GM19455 (cell line): ENCODE measurements around the gene CDKL5.
"Not testable (repeated sequence)": the region's sequence is repeated elsewhere in the genome, so short reads cannot be mapped to it uniquely, and the experiment has no call there.

ENCODE experiments used
- ATAC-seq: cut with Tn5 transposase; IDR thresholded peaks from one replicate; pipeline ENCODE4 v1.9.1; 2021; ENCODE audit not compliant: unreplicated experiment

The CDKL5 gene

GRCh38 chrX:18573556-18573955, 148.1 kb downstream of the CDKL5 start:
- no peak for ATAC-seq

DNA sequence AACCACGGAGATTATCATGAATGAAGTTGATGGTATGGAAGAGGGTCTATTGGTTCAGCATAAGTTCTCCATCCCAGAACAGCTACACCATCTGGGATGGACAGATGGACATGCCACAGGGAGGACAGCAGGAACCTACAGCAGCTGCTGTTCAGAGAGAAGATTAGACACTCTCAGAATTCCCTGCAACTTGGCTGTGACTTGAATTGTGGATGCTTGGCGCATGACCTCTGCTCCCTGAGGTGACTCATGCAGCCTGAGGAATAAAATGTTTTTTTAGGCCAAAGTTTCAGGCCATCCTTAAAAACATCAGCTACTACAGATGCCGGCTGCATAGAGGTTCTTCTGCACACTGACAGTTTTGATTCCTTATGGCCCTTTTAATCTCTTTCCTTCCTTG, 149.2 kb downstream of the CDKL5 start:
- ATAC-seq, result no peak

DNA sequence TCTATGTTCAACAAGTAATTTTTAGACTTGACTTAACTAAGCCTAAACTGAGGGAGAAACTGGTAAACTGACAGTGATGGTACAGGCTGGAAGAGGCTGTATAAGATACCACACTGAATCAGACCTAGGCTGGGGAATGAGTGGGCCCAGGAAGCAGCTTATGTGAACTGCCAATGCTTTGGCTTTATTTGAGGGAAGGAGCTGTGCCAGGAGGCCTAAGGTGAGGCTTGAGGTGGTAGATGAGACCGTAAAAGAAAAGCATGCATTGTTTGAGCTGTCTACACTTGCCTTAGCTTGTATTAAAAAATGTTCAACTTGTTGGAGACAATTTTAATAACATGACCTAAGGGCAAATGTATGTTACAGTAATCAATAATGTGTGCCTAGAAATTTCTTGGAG, 150.3 kb downstream of the CDKL5 start:
- ATAC-seq, result no peak

DNA sequence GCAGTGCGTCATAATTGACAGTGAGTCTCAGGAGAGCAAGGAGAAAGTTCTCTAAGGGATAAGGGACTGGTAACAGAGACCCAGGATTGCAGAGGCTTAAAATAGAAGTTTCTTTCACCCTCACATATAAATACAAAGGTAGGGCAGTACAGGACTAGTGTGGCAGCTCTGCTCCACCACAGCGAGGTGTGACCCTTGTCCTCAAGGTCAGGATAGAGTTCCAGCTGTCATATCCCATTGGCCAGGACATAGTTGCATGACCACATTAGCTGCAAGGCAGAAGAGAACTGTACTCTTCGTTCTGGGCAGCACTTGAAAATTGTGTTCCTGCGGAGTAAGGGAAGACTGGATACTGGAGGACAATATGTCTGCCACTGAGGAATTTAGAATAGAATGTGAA, 152.0 kb downstream of the CDKL5 start:
- ATAC-seq, result no peak

DNA sequence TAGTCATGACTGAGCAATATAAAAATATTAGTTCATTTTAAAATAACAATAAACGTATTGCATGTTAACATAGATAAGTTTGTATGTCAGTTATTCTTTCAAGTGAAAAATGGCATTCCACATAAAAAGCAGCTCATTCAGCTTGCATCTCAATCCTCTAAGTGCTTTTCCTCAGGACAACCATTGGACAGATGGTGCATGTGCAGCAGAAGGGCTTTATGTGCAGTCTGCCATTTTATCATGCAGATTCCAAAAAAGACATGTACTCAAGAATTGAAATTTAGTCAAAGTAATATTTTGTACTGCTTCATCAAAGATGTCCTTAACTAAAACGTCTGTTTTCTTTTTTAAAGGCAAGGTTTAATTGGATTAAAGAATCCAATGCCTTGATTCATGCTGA, 153.1 kb downstream of the CDKL5 start:
- no peak for ATAC-seq

DNA sequence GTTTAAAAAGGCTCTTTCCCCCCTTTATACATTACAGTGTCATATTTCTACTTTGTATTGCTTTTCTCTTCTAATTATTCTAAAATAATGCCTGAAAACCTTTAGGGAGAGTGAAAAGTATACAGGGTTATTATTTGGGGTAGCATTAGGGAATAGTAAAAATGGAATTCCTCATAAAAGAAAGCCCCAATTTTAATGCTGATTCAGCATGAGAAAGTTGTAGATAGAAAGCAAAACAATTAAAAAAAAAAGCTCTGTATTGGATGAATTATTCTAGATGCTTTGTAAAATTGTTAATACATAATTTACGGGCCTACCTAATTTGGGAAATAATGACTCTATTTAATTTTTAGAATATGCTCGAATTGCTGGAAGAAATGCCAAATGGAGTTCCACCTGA, 154.1 kb downstream of the CDKL5 start:
- ATAC-seq, result no peak

GRCh38 chrX:18582910-18583493, 157.6 kb downstream of the CDKL5 start:
- no peak for ATAC-seq

DNA sequence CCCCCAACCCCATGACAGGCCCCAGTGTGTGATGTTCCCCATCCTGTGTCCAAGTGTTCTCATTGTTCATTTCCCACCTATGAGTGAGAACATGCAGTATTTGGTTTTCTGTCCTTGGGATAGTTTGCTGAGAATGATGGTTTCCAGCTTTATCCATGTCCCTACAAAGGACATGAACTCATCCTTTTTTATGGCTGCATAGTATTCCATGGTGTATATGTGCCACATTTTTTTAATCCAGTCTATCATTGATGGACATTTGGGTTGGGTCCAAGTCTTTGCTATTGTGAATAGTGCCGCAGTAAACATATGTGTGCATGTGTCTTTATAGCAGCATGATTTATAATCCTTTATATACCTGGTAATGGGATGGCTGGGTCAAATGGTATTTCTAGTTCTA, 163.9 kb downstream of the CDKL5 start:
- not testable (repeated sequence) for ATAC-seq

DNA sequence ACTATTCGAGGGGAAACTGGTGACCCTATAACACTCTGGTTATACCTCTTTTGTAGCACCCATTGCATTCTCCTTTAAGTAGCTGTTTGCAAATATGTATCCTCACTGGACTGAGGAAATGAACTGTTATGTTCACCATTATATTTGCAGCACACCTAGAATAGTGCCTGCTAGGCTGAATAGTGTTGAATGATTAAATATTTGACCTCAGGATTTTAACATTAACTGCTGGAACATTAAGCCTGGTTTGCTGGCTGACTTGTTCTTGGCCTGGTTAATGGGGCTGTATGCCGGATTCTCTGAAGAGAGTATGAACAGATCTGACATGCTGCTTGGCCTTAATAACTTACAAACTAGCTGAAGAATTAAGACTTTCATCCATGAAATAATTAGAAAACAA, 166.4 kb downstream of the CDKL5 start:
- no peak for ATAC-seq

DNA sequence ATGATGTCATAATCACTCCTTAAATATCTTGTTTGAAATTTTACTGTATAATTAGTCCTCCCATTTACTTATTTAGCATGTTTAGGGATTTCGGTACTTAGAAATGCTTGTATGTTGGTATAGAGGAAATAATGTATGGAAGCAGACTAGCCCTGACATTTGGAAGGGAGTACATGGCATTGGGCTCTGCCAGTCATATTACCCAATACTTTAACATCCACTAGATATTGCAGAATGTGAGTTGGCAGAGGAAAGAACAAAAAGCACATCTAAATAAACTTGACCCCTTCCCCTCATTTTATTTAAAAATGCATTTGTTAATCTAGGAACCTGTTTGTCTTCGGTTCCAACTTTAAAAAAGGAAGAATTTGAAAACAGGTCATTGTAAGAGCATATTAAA, 168.7 kb downstream of the CDKL5 start:
- ATAC-seq, result no peak

- no peak for ATAC-seq
These were observed 170.7 kb downstream of the CDKL5 start for GRCh38 chrX:18596096-18596495.

DNA sequence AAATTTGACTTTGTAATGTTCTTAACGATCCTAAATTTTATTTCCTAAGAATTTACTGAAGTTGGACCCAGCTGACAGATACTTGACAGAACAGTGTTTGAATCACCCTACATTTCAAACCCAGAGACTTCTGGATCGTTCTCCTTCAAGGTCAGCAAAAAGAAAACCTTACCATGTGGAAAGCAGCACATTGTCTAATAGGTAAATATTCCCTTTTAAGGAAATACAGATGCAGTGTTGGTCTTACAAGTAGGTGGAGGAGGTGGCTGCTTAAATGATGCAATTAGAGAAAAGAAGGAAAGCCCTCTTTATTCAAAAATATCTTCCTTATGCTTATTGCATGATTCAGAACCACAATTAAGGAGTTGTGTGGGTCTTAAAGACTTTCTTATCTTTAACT, 173.0 kb downstream of the CDKL5 start:
- no peak for ATAC-seq

DNA sequence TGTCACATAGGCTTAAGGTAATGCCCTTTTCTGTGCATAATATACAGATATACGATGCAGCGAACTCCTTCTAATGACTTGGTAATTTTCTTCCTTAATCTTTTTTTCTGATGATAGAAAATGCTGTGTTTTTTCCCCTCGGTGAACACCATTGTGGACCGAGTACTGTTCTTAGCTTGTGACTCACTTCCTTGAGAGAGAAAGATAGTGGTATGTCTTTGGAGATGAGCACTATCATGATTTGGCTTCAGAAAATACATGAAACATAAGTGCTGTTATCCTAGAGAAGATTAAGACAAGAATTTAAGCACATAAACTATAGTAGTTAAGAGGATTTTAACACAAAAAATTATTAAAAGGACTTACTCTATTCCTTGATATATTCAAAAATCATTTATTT, 182.6 kb downstream of the CDKL5 start:
- ATAC-seq, result no peak

DNA sequence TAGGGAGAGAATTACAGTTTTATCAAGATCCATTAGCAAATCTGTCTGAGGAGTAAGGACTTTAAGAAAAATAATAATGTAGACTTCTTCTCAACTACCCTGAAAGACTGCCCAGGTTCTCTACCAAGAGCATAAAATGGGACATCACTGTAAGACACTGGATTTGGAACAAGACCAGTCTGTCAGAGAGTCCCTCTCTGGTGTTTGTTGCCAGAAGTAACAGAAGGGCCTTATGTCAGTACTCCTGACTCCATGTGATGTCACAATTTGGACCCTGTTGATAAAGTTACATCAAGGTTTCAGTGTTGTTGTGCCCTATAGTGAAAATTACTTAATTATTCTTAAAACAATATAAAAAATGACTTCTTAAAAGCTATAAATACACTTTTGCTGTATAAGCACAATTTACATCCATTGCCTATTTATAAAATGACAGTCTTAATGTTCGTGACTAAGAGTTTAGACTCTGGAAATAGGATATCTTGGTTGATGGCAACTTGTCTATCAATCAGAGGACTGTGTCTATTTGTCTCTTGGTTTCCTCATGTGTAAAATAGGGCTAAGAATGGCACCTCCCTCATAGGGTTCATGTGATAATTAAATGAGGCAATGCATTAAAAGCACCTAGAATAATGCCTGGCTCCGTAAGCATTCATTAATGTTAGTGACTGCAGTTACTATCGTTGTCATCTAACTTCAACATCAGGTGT, 188.7 kb downstream of the CDKL5 start:
- no peak for ATAC-seq

GRCh38 chrX:18616688-18617406, 191.4 kb downstream of the CDKL5 start:
- ATAC-seq, result no peak

GRCh38 chrX:18617407-18617750, 192.0 kb downstream of the CDKL5 start:
- no peak for ATAC-seq

DNA sequence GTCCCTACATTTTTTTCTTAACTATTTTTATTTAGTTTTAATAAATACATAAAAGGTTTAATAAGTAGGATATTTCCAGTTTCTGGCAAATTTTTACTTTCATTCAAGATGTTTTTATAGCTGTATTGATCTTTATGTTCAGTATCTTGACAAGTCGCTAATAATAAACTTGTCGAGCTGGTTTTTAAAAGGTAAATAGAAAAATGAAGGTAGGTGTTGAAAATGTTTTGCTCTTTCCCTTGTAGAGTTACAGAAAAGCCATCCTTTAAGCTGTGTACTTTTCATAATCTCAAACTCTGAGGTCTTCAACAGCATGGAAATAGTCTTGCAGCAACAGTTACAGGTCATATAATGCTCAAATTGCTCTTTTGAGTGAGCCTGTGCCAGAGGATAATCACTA, 193.9 kb downstream of the CDKL5 start:
- ATAC-seq, result no peak

GRCh38 chrX:18620349-18620748, 194.9 kb downstream of the CDKL5 start:
- ATAC-seq, result no peak

GRCh38 chrX:18624599-18624998, 199.2 kb downstream of the CDKL5 start:
- ATAC-seq, result no peak

GRCh38 chrX:18630934-18631333, 205.5 kb downstream of the CDKL5 start:
- ATAC-seq, result no peak

- no peak for ATAC-seq
These were observed 213.0 kb downstream of the CDKL5 start for GRCh38 chrX:18638398-18638797.

DNA sequence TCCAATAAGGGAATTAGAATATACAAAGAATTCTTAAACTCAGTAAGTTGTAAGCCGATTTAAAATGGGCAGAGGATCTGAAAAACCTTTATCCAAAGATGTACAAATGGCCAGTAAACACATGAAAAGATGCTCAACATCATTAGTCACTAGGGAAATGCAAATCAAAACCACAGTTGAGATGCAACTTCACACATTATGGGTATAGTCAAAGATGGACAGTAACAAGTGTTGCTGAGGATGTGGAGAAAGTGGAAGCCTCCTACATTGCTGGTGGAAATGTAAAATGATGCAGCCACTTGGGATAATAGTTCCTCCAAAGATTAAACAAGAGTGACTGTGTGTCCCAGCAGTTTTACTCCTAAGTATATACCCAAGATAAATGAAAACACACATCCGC, 213.9 kb downstream of the CDKL5 start:
- no peak for ATAC-seq

DNA sequence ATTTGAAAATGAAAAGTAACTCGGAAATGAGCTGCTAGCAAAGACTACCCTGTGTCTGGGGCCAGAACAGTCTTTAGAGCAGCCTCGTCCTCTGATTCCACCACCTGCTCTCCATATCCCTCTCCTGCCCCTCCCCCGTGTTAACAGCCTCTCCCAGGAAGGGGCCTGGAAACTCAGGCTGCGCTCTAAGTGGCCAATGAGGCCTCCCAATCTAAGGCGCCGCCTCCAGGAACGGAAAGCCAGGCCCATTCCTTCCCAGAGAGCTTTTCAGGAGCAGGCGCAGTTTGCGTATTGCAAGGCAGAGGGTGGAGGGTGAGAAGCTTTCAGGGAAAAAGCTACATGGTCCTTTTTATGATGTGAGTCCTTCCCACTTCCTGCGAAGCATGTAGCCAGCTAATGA, 215.3 kb downstream of the CDKL5 start:
- no peak for ATAC-seq
